Upper lobe of right lung (tissue), 1 donor: ENCODE data around the gene MED29. TPM values are rescaled to one million over a fixed set of nuclear protein-coding genes. Genes with fewer than 3 reads are reported as not detected.
A peak's percentile ranks its signal among the peaks of the same experiment; 100 is the strongest.

Experiments used
- ATAC-seq: fragments of 200-7000 bp; cut with Tn5 transposase; one replicate; pipeline ENCODE4 v1.9.1; 2020; ENCODE audit warnings: mild to moderate bottlenecking, moderate library complexity
- DNase-seq: peaks from one replicate; pipeline ENCODE4 v3.0.0-alpha.2; 2020
- H3K27ac ChIP-seq: fragments of 200-600 bp; one replicate; pipeline ENCODE4 v1.8.0; 2022
- H3K27me3 ChIP-seq: fragments of 200-600 bp; one replicate; pipeline ENCODE4 v1.8.0; 2022; ENCODE audit warnings: mild to moderate bottlenecking
- H3K36me3 ChIP-seq: fragments of 200-600 bp; one replicate; pipeline ENCODE4 v1.8.0; 2022
- H3K4me1 ChIP-seq: fragments of 200-600 bp; one replicate; pipeline ENCODE4 v1.8.0; 2022
- H3K4me3 ChIP-seq: fragments of 200-600 bp; one replicate; pipeline ENCODE4 v1.8.0; 2022; ENCODE audit warnings: mild to moderate bottlenecking
- H3K9me3 ChIP-seq: fragments of 200-600 bp; one replicate; pipeline ENCODE4 v1.8.0; 2022
- CTCF ChIP-seq: fragments of 200-600 bp; IDR thresholded peaks from one replicate; pipeline ENCODE4 v1.8.0; 2022; ENCODE audit warnings: antibody characterized with exemption
- intact Hi-C: fragments of 100-400 bp; cut with DNase I; formaldehyde crosslinking; loops from one replicate; pipeline ENCODE4 v1.11.0; 2022
- total RNA-seq: library from RNA; stranded (reverse); fragmentation: NEBNext Ultra II Directional; extraction: Animal tissue kit (Norgen Biotek cat#: 25700); gene quantifications from one replicate; pipeline ENCODE4 v1.2.1, GENCODE V29; 2021
- donor health status: DM: no; HTN: yes; CAD: no; lungs with severe emphysema.

The MED29 gene
- total RNA-seq, 1 donor from 2014 or later, result 28.8 TPM

DNA sequence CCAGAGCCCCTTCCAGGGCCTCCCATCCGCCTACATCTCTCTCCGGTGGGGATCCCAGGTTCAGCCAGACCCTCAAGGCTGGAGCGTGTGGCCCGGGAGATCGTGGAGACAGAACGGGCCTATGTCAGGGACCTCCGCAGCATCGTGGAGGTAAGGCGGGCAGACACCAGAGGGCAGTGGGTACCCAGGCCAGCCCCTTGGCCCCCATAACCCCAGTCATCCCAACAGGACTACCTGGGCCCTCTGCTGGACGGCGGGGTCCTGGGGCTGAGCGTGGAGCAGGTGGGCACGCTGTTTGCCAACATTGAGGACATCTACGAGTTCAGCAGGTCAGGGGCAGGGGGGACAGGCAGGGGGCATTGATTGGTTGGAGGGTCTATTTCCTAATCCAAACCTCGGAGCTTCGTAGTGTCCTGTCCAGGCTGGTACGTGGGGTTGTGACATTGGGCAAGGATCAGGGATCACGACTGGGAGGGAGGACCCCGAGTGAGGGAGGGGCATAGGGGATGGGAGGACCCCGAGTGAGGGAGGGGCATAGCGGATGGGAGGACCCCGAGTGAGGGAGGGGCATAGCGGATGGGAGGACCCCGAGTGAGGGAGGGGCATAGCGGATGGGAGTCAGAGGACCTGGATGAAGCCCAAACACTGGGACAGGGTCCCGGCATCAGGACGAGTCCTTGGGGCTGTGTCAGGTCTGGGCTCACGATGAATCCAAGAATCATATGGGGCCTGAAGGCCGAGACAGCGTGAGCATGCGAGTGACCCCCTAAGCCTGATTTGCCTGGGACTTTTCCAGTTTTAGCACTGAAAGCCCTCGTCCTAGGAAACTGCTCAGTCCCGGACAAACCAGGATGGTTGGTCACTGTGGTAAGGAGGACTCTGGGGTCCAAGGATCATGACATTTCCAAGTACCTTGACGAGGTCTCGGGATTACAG, 24.2 kb downstream of the MED29 start:
- no peaks in the 10 kb centered on the region for H3K9me3 ChIP-seq
- H3K27me3 ChIP-seq, result no peaks in the 10 kb centered on the region
- DNase-seq (no peak), ATAC-seq (no peak)
- no peak overlapping the region for H3K27ac ChIP-seq
- H3K4me3 ChIP-seq, result peak overlapping the region; percentile 81
- peaks cover 10% of the 10 kb centered on the region for H3K36me3 ChIP-seq
- H3K4me1 ChIP-seq, result peaks cover 29% of the 10 kb centered on the region
- intact Hi-C loops, result no loop called here
- no peak for TF ChIP-seq CTCF

GRCh38 chr19:39416152-39417120, 25.3 kb downstream of the MED29 start:
- no peak for TF ChIP-seq CTCF
- Histone ChIP-seq H3K9me3 (no peaks in the 10 kb centered on the region), H3K4me3 (no peak overlapping the region), H3K4me1 (peaks cover 18% of the 10 kb centered on the region), H3K27me3 (no peaks in the 10 kb centered on the region), H3K36me3 (peaks cover 10% of the 10 kb centered on the region), H3K27ac (no peak overlapping the region)
- intact Hi-C loops, result no loop called here
- ATAC-seq (no peak), DNase-seq (no peak)

DNA sequence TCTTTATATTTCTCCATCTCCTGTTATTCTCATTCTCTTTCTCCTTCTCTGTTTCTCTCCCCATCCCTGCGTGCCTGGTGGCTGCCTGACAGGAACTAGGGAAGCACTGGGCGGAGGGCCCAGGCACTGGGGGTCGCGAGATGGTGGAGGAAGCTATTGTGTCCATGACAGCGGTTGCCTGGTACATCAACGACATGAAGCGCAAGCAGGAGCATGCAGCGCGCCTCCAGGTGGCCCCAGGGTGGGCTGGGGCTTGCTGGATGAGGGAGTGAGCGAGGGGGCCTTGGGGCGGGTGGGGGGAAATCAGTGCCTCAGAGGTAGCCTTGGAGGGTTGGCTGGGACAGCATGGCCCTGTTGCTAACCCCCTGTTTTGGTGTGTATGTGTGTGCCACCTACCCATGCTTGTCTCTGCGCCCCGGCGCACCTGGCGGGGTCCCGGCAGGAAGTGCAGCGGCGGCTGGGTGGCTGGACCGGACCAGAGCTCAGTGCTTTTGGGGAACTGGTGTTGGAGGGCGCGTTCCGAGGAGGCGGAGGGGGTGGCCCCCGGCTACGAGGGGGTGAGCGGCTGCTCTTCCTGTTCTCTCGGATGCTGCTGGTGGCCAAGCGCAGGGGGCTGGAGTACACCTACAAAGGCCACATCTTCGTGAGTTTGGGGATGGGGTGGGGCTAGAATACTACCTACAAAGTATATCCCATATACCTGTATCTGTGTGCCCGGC, 26.4 kb downstream of the MED29 start:
- Histone ChIP-seq H3K4me1 (peaks cover 16% of the 10 kb centered on the region), H3K27me3 (no peaks in the 10 kb centered on the region), H3K4me3 (no peak overlapping the region), H3K27ac (no peak overlapping the region), H3K36me3 (peaks cover 10% of the 10 kb centered on the region), H3K9me3 (no peaks in the 10 kb centered on the region)
- no peak for TF ChIP-seq CTCF
- ATAC-seq (no peak), DNase-seq (no peak)
- intact Hi-C loops, result no loop called here

- DNase-seq (no peak), ATAC-seq (no peak)
Measured at GRCh38 chr19:39419003-39419402, 27.8 kb downstream of the MED29 start.

More at GRCh38 chr19:39419003-39419402, 27.8 kb downstream of the MED29 start:
- Histone ChIP-seq H3K4me3 (no peak overlapping the region), H3K4me1 (peaks cover 12% of the 10 kb centered on the region), H3K9me3 (no peaks in the 10 kb centered on the region), H3K27me3 (no peaks in the 10 kb centered on the region), H3K27ac (no peak overlapping the region), H3K36me3 (peaks cover 10% of the 10 kb centered on the region)
- TF ChIP-seq CTCF, result no peak
- intact Hi-C loops, result no loop called here
